ENCODE results near the gene GFAP.

- no peak for TF ChIP-seq CTCF (IDR thresholded peaks at IDR 0.05)
- no peak for TF ChIP-seq POLR2A (IDR thresholded peaks at IDR 0.05)
Observed at GRCh38 chr17:44930667-44931066, 15.4 kb upstream of the GFAP start.
